Measurements from ENCODE around the gene CYP39A1.
A peak's percentile ranks its signal among the peaks of the same experiment; 100 is the strongest.

Gene CYP39A1

GRCh38 chr6:46509981-46510510, 142.6 kb downstream of the CYP39A1 start:
- no peak for DNase-seq

- no peak for DNase-seq
Observed at GRCh38 chr6:46509063-46509462, 143.6 kb downstream of the CYP39A1 start.

- no peak for DNase-seq
Observed at GRCh38 chr6:46507426-46507825, 145.2 kb downstream of the CYP39A1 start.

- no peak for DNase-seq
Observed at GRCh38 chr6:46505693-46506512, 146.7 kb downstream of the CYP39A1 start.

GRCh38 chr6:46504242-46504641, 148.4 kb downstream of the CYP39A1 start:
- no peak for DNase-seq

GRCh38 chr6:46502486-46503119, 150.0 kb downstream of the CYP39A1 start:
- DNase-seq = no peak

GRCh38 chr6:46501136-46502089, 151.2 kb downstream of the CYP39A1 start:
- peak; percentile 23 for DNase-seq

- no peak for DNase-seq
Observed at GRCh38 chr6:46500382-46500781, 152.2 kb downstream of the CYP39A1 start.
